GM21737 (cell line): ENCODE measurements around the gene SLC29A1.
A peak's percentile ranks its signal among the peaks of the same experiment; 100 is the strongest.
"Not testable (repeated sequence)": the region's sequence is repeated elsewhere in the genome, so short reads cannot be mapped to it uniquely, and the experiment has no call there.

ENCODE experiments used
- ATAC-seq: cut with Tn5 transposase; IDR thresholded peaks from one replicate; pipeline ENCODE4 v1.9.1; 2021; ENCODE audit warnings: mild to moderate bottlenecking, moderate library complexity; ENCODE audit not compliant: unreplicated experiment

The SLC29A1 gene

GRCh38 chr6:44223319-44224028 is at the start of gene SLC29A1:
Gene SLC29A1, plus strand, starts transcription at chr6:44223595. Its CDS starts 3,719 bp downstream, at chr6:44227314.
- ATAC-seq: peak; percentile 46

DNA sequence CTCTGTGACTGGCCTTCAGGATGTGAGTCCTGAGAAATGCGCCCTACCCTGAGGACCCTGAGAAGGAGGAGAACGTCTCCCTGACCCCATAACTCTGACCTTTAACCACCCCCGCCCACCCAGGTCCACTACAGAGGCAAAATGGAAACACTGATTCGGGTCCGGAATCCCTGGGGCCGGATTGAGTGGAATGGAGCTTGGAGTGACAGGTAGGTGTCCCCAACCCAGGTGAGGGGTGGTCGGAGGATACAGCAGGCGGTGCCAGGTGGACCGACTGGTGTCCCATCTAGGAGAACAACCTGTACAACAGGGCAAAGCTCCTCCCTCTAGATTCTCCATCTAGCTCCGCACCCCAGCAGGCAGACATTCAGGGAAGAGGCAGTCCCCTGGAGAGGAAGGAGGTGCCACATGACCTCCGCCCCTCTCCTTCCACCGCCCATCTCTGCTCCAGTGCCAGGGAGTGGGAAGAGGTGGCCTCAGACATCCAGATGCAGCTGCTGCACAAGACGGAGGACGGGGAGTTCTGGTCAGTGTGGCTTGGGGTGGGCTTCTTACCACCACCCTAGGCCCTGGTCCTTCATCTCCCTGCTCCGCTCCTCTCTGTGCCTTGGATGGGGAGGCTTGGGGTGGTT is 47.1 kb upstream of the SLC29A1 start:
- no peak for ATAC-seq

GRCh38 chr6:44176762-44177509 is 46.5 kb upstream of the SLC29A1 start:
- peak; percentile 63 for ATAC-seq

GRCh38 chr6:44177691-44178423 is 45.5 kb upstream of the SLC29A1 start:
- ATAC-seq: no peak

DNA sequence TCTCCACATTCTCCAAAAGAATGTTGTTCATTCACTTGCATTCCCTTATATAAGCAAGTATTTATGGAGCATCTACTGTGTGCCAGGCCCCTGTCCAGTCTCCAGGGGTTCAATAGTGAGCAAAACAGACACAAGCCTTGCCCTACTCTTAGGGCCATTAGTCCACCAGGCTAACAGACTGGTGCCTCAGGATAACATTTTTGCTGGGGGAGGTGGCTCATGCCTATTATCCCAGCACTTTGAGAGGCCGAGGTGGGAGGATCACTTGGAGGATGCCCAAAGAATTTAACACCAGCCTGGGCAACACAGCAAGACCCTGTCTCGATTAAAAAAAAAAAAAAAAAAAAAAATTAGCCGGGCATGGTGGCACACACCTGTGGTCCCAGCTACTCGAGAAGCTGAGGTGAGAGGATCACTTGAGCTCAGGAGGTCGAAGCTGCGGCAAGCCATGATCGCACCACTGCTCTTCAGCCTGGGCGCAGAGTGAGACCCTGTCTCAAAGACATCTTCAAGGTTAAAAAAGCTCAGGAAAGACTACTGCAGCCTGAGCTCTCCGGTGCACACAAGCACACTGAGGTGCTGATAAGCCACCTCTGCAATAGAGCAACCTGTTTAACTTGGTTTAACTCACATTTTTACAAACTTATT is 44.8 kb upstream of the SLC29A1 start:
- ATAC-seq: no peak

GRCh38 chr6:44179072-44179536 is 44.3 kb upstream of the SLC29A1 start:
- no peak for ATAC-seq

GRCh38 chr6:44179648-44180047 is 43.7 kb upstream of the SLC29A1 start:
- no peak for ATAC-seq

DNA sequence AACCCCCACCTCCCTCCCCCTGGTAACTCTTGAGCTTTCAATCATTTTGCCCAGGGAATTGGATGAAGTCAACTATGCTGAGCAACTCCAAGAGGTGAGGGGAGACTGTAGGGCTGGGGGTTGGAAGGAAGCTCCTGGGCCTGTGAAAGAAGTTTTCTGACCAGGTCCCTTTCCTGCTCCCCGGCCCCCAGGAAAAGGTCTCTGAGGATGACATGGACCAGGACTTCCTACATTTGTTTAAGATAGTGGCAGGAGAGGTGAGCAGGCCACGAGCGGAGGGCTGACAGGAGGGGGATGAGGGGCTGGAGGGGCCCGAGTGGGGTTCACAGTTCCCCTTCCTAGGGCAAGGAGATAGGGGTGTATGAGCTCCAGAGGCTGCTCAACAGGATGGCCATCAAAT is 43.0 kb upstream of the SLC29A1 start:
- no peak for ATAC-seq

- no peak for ATAC-seq
These were observed 42.5 kb upstream of the SLC29A1 start for GRCh38 chr6:44180886-44181285.

DNA sequence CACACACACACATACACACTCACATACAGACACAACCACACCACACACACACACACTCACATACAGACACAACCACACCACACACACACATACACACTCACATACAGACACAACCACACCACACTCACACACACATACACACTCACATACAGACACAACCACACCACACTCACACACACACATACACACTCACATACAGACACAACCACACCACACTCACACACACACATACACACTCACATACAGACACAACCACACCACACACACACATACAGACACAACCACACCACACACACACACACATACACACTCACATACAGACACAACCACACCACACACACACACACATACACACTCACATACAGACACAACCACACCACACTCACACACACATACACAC is 41.6 kb upstream of the SLC29A1 start:
- ATAC-seq: not testable (repeated sequence)

GRCh38 chr6:44182911-44183390 is 40.4 kb upstream of the SLC29A1 start:
- ATAC-seq: no peak

DNA sequence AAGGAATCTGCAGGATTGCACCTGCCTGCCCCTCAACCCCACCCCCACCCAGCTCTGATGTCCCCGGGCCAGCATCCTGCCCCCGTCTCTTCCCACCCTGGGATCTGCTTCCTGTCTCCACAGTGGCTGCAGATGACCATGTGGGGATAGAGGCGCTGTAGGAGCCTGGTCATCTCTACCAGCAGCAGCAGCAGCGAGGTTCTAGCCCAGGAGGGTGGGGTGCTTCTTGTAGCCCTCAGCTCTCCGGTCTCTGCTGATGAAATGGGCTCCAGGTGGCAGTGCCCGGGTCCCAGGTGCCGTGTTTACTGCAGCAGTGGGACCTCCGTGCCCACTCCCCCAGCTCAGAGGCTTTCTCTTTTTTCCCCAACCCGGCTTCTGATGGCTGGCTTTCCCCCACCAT is 39.6 kb upstream of the SLC29A1 start:
- no peak for ATAC-seq

DNA sequence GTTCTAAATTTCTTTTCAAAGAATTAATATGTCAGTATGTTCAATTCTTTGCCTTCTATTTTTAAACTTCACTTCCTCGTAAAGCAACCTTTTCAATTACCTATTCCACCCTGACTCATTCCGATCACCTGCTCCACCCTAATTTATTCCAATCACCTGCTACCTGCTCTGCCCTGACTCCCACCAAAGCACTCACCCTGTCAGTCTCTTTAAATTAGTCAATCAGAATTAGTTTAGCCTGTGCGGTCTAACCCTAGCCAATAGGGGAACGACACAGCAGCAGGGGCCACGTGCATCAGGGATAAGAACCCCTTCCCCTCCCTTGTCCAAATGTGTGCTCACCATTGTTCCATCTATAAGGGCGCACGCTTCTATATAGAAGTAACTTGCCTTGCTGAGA is 38.0 kb upstream of the SLC29A1 start:
- not testable (repeated sequence) for ATAC-seq

DNA sequence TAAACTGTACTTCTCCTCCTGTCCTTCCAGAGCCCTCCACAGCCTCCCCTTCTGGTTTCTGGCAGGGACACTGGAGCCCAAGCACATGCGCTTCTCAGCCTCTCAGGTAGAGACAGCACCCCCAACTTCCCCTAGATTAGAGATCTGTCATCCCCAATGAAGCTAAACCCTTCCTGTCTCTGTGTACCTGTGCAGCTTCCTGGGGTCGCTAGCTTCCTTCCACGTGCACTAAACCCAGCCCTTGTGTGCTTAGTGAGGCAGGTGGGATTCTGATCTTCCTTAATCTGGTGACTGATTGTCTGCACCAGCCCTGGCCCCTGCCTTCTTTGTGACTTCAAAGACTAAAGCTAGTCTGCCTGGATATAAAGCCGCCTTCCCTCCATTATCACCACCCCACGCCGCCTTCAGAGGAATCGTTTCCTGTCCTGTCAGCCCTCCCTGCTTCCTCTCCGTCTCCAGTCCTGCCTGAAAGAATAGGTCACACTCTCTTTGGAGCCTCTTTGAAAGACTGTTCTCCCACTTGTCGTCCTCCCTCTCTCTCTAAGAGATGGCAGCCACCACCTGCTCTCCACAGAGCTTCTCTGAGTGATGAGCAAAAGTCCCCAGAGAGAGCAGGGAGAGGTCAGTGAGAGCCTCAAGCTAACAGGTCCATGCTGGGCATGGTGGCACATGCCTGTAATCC is 37.3 kb upstream of the SLC29A1 start:
- no peak for ATAC-seq

- no peak for ATAC-seq
These were observed 36.8 kb upstream of the SLC29A1 start for GRCh38 chr6:44186635-44187025.

- no peak for ATAC-seq
These were observed 34.6 kb upstream of the SLC29A1 start for GRCh38 chr6:44188819-44189218.

- ATAC-seq: no peak
These were observed 34.1 kb upstream of the SLC29A1 start for GRCh38 chr6:44189257-44189656.

DNA sequence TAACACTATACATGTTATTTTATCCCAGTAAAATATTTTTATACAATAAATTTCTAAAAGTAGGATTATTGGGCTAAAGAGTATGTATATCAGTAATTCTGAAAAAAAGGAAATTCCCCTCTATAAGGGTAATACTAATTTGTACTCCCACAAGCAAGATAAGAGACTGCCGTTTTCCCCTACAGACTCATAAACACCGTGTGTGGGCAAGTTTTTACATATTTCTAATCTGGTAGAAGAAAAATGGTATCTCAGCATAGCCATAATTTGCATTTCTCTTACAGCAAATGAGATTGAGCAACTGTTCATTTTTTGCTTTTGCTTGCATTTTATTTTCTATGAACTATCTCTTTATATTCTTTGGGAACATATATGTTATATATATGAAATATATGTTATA is 32.7 kb upstream of the SLC29A1 start:
- ATAC-seq: no peak

- no peak for ATAC-seq
These were observed 30.9 kb upstream of the SLC29A1 start for GRCh38 chr6:44192428-44193041.
